Measurements from ENCODE around the gene CD4.
"Not testable (repeated sequence)": the region's sequence is repeated elsewhere in the genome, so short reads cannot be mapped to it uniquely, and the experiment has no call there.

CD4 gene

DNA sequence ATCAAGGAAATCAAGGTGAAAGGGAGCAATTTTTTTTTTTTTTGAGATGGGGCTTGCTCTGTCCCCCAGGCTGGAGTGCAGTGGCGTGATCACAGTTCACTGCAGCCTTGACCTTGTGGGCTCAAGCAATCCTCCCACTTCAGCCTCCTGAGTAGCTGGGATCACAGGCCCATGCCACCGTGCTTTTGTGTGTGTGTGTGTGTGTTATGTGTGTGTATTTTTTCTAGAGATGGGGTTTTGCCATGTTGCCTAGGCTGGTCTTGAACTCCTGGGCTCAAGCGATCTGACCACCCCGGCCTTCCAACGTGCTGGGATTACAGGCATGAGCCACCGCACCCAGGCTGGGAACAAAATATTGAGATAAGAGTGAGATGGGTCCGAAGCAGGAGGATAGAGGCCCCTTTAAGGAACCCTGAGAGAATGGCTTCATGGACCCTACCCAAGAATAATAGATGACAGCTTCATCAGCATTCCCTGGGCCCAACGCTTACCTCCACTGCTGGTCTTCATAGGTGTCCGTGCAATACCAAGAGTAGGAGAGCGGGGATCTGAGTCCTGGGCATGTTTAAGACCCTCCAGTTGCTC lies 60.7 kb downstream of the CD4 start:
- no peak for DNase-seq

DNA sequence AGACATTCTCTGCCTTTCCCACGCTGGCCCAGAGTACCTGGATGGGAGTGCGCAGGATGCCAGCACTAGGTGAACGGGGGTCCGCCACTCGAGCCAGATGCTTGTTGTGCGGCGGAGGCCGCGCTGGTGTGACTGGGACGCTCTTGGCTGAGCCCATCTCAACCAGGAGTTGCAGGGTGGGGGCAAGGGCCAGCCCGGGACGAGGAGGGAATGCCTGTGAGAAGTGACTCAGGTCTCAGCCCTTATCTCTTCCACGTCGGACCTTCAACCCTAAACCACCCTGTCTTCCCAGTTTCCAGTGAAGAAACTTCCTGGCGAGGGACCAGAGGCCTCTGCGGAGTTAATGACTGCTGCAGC lies 61.4 kb downstream of the CD4 start:
- no peak for DNase-seq

- peak; percentile 98 for DNase-seq
Measured at GRCh38 chr12:6851153-6851920, 62.0 kb downstream of the CD4 start, which contains the start of gene CDCA3. Gene CDCA3 (minus strand): TSS chr12:6851286. CDS start chr12:6850952, 334 bp downstream.

DNA sequence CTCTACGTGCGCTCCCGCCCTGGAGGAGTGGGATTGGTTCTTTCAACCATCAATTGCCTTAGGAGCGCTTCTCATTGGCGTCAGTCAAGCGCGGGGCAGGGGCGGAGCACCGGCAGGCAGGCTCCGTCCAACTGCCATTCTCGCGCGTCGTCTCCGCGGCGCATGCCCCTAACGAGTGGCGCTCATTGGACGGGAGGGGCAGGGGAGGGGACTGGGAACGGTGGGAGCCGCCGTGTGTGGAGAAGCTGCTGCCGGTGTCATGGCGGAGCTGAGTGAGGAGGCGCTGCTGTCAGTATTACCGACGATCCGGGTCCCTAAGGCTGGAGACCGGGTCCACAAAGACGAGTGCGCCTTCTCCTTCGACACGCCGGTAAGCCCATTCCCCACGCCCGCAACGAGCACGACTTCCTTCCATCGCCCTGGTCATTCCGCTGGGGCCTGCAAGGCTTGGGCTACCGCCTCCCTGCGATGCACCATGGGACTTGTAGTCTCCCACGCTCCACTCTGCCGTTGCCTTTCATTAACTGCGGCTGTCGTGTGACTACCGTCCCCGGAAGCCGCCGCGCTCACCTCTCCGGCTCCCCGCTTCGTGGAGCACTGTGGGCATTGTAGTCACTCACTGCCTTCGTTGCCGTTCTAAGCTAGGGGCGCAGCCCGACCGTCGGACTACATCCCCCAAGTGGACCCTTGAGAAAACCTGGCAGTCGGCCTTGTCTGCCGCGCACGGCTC lies 62.8 kb downstream of the CD4 start, which contains the start of gene USP5:
Gene USP5 (plus strand): TSS at position 230 of the 730 bp plus-strand sequence. CDS start 30 bp downstream, at position 260.
- DNase-seq, result peak; percentile 99

- no peak for DNase-seq
Measured at GRCh38 chr12:6852651-6853354, 63.5 kb downstream of the CD4 start.

- DNase-seq, result no peak
Measured at GRCh38 chr12:6853626-6854025, 64.3 kb downstream of the CD4 start.

DNA sequence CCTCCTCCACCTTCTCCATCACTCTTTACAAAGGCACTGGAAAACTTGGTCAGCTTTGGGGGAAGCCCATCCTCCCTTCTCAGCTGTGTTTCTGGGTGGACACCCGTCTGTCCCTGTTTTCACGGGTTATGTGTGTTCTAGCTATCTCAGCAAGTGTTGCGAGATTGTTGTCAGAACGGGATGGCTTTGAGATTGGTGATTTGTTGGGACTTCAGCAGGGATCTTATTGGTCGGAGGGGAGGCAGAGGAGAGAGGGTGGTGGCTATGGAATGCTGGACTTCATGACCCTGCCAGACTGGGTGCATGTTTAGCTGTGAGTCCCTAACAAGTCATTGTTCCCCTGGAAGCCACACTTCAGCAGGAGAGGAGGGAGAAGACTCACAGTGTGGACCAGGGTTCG lies 64.7 kb downstream of the CD4 start:
- no peak for DNase-seq

DNA sequence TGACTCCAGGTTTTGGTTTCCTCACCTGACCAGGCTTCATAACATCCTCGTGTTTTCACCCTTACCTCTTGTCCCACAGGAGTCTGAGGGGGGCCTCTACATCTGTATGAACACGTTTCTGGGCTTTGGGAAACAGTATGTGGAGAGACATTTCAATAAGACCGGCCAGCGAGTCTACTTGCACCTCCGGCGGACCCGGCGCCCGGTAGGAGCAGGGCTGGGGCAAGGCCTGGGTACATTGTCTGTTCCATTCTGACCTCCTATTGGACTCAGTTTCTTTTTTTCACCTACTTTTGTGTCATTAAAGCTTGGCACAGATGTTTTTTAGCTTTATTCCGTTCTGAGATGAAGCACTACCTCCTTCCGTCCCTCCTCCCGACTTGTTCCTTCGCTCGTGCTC lies 66.0 kb downstream of the CD4 start:
- DNase-seq, result no peak

GRCh38 chr12:6858799-6859198 lies 69.5 kb downstream of the CD4 start:
- no peak for DNase-seq

DNA sequence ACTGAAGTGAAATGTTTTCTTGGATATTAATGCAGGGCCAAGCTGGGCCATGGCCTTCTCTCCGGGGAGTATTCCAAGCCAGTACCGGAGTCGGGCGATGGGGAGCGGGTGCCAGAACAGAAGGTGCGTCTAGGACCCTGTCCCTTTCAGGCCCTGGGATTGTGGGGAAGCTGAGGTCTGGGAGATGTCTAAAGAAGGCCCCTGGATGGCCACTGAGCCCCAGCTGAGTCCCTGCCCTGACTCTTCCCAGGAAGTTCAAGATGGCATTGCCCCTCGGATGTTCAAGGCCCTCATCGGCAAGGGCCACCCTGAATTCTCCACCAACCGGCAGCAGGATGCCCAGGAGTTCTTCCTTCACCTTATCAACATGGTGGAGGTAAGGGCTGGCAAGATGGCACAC lies 70.8 kb downstream of the CD4 start:
- no peak for DNase-seq

DNA sequence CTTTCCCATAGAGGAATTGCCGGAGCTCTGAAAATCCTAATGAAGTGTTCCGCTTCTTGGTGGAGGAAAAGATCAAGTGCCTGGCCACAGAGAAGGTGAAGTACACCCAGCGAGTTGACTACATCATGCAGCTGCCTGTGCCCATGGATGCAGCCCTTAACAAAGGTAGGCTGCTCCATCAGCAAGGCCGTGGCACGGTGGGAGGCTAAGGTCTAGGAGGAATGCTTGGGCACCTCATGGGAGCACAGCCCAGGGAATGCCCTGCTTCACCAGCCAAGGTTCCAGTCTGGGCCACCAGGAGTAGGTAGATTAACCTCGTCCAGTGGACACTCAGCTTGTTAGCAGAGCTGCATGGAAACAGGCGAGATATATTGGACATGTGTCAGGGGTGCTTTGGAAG lies 71.6 kb downstream of the CD4 start:
- no peak for DNase-seq

DNA sequence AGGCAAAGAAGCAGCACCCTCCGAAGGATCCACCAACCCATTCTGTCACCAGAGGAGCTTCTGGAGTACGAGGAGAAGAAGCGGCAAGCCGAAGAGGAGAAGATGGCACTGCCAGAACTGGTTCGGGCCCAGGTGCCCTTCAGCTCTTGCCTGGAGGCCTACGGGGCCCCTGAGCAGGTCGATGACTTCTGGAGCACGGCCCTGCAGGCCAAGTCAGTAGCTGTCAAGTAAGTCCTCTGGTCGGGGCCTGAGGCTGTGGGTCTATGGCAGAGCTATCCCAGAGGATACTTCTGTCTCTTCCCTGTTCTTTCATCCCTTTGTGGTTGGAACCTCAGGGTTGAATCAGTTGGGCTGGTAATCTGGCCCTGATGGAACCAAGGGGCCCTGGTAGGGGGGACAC lies 72.1 kb downstream of the CD4 start:
- no peak for DNase-seq

DNA sequence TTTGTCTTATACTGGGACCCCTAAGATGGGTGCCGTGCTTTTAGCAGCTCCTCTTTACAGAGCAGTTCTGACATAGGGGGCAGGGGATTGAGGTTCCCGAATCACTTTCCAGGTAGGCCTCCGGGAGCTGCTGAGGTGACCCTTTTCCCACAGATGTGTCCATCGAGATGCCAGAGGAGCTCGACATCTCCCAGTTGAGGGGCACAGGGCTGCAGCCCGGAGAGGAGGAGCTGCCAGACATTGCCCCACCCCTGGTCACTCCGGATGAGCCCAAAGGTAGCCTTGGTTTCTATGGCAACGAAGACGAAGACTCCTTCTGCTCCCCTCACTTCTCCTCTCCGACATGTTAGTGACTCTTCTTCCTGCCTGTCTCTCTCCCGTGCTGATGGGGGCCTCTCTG lies 73.7 kb downstream of the CD4 start:
- DNase-seq, result no peak

DNA sequence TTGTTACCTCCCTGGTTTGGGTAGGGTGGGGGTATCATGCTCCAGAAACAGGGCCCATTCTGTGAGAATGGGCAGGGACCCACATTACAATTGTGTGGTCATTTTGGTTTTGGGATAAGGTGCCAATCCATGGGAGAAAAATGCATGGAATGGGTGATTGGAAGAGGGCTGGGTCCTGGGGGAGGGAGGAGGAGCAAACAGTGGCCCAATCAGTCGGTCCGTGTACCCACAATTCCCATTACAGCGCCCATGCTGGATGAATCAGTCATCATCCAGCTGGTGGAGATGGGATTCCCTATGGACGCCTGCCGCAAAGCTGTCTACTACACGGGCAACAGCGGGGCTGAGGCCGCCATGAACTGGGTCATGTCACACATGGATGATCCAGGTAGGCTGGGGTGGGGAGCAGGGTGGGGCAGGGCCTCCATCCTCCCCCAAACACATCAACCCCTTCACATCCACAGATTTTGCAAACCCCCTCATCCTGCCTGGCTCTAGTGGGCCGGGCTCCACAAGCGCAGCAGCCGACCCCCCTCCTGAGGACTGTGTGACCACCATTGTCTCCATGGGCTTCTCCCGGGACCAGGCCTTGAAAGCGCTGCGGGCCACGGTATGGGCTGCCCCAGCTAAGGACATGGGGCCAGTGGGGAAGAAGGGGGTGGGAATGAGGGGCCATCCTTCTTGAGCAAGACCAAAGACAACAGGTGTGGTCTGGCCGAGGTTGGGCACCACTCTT lies 74.4 kb downstream of the CD4 start:
- no peak for DNase-seq

- DNase-seq, result not testable (repeated sequence)
Measured at GRCh38 chr12:6865307-6865706, 76.0 kb downstream of the CD4 start.

- DNase-seq, result no peak
Measured at GRCh38 chr12:6866163-6866919, 77.0 kb downstream of the CD4 start.

- peak in 1 of 2 experiments; percentile 49 for DNase-seq
Measured at GRCh38 chr12:6866920-6867412, 77.6 kb downstream of the CD4 start.

GRCh38 chr12:6867413-6868210 lies 78.3 kb downstream of the CD4 start, which contains the start of gene TPI1:
Gene TPI1 (plus strand): TSS chr12:6867531. CDS start chr12:6867567, 36 bp downstream.
- DNase-seq, result peak in 1 of 2 experiments; percentile 84

GRCh38 chr12:6868211-6869048 lies 79.1 kb downstream of the CD4 start:
- no peak for DNase-seq

Data from NCI-H526 (cell line).